Pancreas (tissue), 10 donors: ENCODE results near the gene SPACA4. TPM values are rescaled to one million over a fixed set of nuclear protein-coding genes. Genes with fewer than 3 reads are reported as not detected.

Experiments used
- ATAC-seq, 4 donors: fragments of 200-7000 bp; cut with Tn5 transposase; one replicate each; pipeline versions ENCODE4 v1.8.0 to v1.9.1; 2020; ENCODE audit warnings: mild to moderate bottlenecking in 4 of 4, moderate library complexity in 4 of 4
- DNase-seq, 6 donors: peaks; one replicate each; pipeline ENCODE4 v3.0.0-alpha.2; 2020
- FAIRE-seq: peaks from 2 replicates; lab custom pipeline; 2012; peaks lifted over from hg19 to GRCh38; lab: Jason Lieb, UNC
- H3K27ac ChIP-seq, 4 donors: fragments of 200-600 bp; sonication (generic); 1 replicate in 3 of 4; 2 replicates in 1 of 4; pipeline versions ENCODE4 v1.5.0 to v1.8.0; 2020
- H3K27me3 ChIP-seq, 4 donors: fragments of 200-600 bp; one replicate each; pipeline ENCODE4 v1.8.0; 2021
- H3K36me3 ChIP-seq, 3 donors: fragments of 200-600 bp; sonication (generic) in 1 of 3; one replicate each; pipeline versions ENCODE4 v1.5.0 to v1.8.0; 2020 to 2021
- H3K4me1 ChIP-seq, 3 donors: fragments of 200-600 bp; one replicate each; pipeline ENCODE4 v1.8.0; 2021
- H3K4me3 ChIP-seq, 4 donors: fragments of 200-600 bp; sonication (generic) in 2 of 4; one replicate each; pipeline versions ENCODE4 v1.5.0 to v1.8.0; 2020 to 2021
- H3K9me3 ChIP-seq, 4 donors: fragments of 200-600 bp; one replicate each; pipeline ENCODE4 v1.8.0; 2021
- WGBS, 2 donors: extraction: QIAGEN DNeasy Blood & Tissue Kit; methylation state at CpG; one replicate each; pipeline ENCODE4 v1.1.7; 2013; 5-methylcytosine and 5-hydroxymethylcytosine counted together
- intact Hi-C, 3 donors: fragments of 100-400 bp; cut with DNase I; formaldehyde crosslinking; loops; one replicate each; pipeline versions ENCODE4 v1.11.1 to v1.14.2; 2022
- polyA plus RNA-seq, 2 donors: library from polyadenylated mRNA; stranded (reverse); fragments of 200-250 nt; gene quantifications; one replicate each; pipeline ENCODE4 v1.2.3, GENCODE V29; 2013
- total RNA-seq, 6 donors: library from RNA; stranded (reverse); fragmentation: NEBNext Ultra II Directional in 4 of 6; extraction: Animal tissue kit (Norgen Biotek cat#: 25700) in 4 of 6; gene quantifications; one replicate each; pipeline versions ENCODE4 v1.2.1 to v1.2.4, GENCODE V29; 2021 to 2023
- TF ChIP-seq, protein P1 (sequence below), 4 donors: fragments of 200-600 bp; sonication (generic) in 3 of 4; IDR thresholded peaks; one replicate each; pipeline versions ENCODE4 v1.5.0 to v1.8.0; 2021; ENCODE audit warnings: antibody characterized with exemption in 4 of 4
- donor health status: healthy with polysubstance abuse.
- donor health status: DM: no; HTN: no; CAD: no; lungs with moderate emphysema.
- donor health status: DM: no; HTN: no; CAD: no.
- donor health status: control.
- donor health status: control.
- donor health status: Bipolar disorder and iron deficiency.
- donor health status: DM: yes; HTN: yes; CAD: no.
- donor health status: DM: no; HTN: no; CAD: no.
- donor health status: DM: no; HTN: no; CAD: no.
- donor health status: DM: yes; HTN: yes; CAD: no.

The SPACA4 gene
- total and polyA plus RNA-seq, 8 donors, result 0.12 TPM; not detected in 7

DNA sequence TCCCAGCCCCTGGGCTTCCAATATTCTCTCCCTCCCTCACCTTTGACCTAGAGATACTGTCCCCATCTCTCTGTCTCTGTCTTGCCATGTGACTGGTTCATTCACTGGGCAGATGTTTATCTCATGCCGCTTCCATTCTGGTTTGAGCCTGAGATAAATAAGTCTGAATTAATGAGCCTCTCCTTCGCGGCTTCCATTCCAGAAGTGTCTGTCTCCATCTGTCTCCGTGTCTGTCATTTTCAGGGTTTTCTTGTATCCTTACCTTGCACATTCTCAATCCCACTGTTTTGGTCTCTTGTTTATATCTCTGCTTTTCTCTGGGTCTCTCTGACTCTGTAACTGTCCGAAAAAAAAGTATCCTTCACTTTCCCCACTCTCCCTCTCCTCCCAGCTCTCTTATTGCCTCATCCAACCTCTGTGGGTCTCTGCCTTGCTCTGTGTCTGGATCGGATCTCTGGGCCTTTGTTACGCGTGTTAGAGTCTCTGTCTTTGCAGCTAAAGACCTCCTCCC, 17.1 kb downstream of the SPACA4 start:
- no peaks in the 10 kb centered on the region for H3K9me3 ChIP-seq
- H3K4me3 ChIP-seq, result peak overlapping the region in 2 of 4 donors; percentile 30 to 51
- no peaks in the 10 kb centered on the region for H3K27me3 ChIP-seq
- no peaks in the 10 kb centered on the region for H3K36me3 ChIP-seq
- TF ChIP-seq, protein P1, sequence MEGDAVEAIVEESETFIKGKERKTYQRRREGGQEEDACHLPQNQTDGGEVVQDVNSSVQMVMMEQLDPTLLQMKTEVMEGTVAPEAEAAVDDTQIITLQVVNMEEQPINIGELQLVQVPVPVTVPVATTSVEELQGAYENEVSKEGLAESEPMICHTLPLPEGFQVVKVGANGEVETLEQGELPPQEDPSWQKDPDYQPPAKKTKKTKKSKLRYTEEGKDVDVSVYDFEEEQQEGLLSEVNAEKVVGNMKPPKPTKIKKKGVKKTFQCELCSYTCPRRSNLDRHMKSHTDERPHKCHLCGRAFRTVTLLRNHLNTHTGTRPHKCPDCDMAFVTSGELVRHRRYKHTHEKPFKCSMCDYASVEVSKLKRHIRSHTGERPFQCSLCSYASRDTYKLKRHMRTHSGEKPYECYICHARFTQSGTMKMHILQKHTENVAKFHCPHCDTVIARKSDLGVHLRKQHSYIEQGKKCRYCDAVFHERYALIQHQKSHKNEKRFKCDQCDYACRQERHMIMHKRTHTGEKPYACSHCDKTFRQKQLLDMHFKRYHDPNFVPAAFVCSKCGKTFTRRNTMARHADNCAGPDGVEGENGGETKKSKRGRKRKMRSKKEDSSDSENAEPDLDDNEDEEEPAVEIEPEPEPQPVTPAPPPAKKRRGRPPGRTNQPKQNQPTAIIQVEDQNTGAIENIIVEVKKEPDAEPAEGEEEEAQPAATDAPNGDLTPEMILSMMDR (IDR thresholded peaks at IDR 0.05), result no peak
- H3K27ac ChIP-seq, result peak overlapping the region; percentile 20 to 69 (median 40)
- ATAC-seq, result no peak
- 27 to 28% methylated on average over 8 of the region's 8 CpGs for WGBS, 2 donors
- peaks cover 0 to 17% (median 0%) of the 10 kb centered on the region in 3 donors for H3K4me1 ChIP-seq
- no peak for DNase-seq
- FAIRE-seq, result no peak
- intact Hi-C loops, result no loop called here

DNA sequence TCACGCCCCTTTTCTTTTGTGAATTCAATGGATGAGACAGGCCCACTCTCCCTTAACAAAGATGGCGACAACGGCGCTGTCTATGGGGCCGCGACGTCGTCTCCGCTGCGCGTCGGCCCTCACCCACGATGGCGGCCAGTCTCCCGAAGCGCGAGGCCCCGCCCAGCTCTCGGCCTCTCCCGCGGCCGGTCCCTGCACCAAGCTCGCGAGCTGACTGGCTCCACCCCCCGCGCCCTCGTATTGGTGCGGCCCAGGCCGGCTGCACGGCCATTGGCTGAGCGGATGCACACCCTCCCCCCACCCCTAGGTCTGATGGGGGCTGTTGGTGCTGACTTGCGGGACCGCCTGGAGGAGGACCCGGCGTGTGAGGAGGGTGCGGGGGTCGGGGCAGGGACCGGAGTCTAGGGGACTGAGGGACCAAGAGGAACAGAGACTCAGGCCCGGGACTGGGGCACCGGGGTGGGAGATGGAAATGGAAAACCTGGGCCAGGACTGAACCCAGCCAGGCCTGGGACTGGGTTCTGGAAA, 17.6 kb downstream of the SPACA4 start:
- Histone ChIP-seq H3K36me3 (no peaks in the 10 kb centered on the region), H3K9me3 (no peaks in the 10 kb centered on the region), H3K27me3 (no peaks in the 10 kb centered on the region), H3K27ac (peak overlapping the region; percentile 42 to 69 (median 53)), H3K4me3 (peak overlapping the region; percentile 4 to 51 (median 24)), H3K4me1 (peaks cover 0 to 17% (median 0%) of the 10 kb centered on the region in 3 donors)
- peak; percentile 97 to 98 (median 98) for DNase-seq
- FAIRE-seq, result peak; percentile 91
- WGBS, 2 donors, result 1% methylated on average over 39 to 40 of the region's 40 CpGs
- intact Hi-C loops, result no loop called here
- TF ChIP-seq, protein P1 (IDR thresholded peaks at IDR 0.05), result no peak
- peak; percentile 81 to 87 (median 84) for ATAC-seq

DNA sequence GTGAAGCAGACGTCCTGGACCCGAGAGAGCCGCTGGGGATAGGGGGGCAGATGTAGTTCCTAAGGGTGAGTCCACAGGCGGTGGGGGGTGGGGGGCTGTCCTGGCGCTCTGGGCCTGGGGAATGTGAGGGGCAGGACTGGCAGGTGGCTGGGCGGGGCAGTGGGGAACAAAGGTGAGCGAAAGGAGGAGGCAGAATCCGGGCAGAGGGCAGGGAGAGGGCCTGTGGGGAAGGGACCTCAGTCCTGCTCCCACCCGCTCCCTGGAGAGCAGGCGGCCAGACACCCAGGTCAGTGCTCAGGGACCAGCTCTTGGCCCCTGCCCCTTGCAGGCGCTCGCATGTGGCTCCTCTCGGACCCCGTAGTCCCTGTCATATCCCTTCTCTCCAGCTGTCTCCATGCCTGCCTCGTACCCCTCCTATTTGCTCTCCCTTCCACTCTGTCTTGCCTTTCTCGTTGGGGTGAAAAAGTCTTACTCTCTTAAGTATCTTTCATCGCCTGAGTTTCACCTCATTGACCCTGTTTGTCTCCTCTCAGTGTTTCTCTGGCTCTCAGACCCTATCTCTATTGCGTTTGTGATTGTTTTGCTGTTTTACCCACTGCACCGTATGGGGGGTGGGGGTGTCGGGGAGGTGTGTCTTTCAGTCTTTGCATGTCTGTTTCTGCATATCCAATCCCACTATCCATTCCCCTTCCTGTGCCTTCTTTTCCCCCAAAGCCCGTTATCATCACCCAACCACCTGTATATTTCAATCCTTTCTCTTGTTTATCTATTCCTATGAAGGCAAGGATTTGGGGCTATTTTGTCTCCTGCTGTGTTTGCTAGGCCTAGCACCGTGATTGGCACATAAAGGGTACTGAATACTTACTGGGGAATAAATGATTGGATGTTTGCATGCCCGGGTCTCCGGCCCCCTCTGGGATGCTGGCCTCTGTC, 18.5 kb downstream of the SPACA4 start:
- 50 to 52% methylated on average over 23 to 24 of the region's 24 CpGs for WGBS, 2 donors
- peak in 3 of 6 donors; percentile 49 to 81 (median 58) for DNase-seq
- FAIRE-seq, result no peak
- intact Hi-C loops, result no loop called here
- Histone ChIP-seq H3K36me3 (no peaks in the 10 kb centered on the region), H3K4me1 (peaks cover 0 to 13% (median 0%) of the 10 kb centered on the region in 3 donors), H3K4me3 (peak overlapping the region in 1 of 4 donors; percentile 51), H3K27ac (peak overlapping the region in 1 of 4 donors; percentile 69), H3K27me3 (no peaks in the 10 kb centered on the region), H3K9me3 (no peaks in the 10 kb centered on the region)
- TF ChIP-seq, protein P1 (IDR thresholded peaks at IDR 0.05), result no peak
- no peak for ATAC-seq

DNA sequence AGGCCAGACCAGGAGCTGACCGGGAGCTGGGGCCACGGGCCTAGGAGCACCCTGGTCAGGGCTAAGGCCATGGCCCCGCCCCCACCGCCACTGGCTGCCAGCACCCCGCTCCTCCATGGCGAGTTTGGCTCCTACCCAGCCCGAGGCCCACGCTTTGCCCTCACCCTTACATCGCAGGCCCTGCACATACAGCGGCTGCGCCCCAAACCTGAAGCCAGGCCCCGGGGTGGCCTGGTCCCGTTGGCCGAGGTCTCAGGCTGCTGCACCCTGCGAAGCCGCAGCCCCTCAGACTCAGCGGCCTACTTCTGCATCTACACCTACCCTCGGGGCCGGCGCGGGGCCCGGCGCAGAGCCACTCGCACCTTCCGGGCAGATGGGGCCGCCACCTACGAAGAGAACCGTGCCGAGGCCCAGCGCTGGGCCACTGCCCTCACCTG, 19.4 kb downstream of the SPACA4 start:
- Histone ChIP-seq H3K27ac (no peak overlapping the region), H3K4me3 (no peak overlapping the region), H3K36me3 (peaks cover 0 to 6% (median 0%) of the 10 kb centered on the region in 3 donors), H3K4me1 (peaks cover 0 to 9% (median 0%) of the 10 kb centered on the region in 3 donors), H3K27me3 (no peaks in the 10 kb centered on the region), H3K9me3 (no peaks in the 10 kb centered on the region)
- intact Hi-C loops, result no loop called here
- DNase-seq, result peak in 4 of 6 donors; percentile 13 to 81 (median 66)
- no peak for ATAC-seq
- WGBS, 2 donors, result 90 to 91% methylated on average over 30 of the region's 30 CpGs
- TF ChIP-seq, protein P1 (IDR thresholded peaks at IDR 0.05), result no peak
- no peak for FAIRE-seq
